IMR-90 (cell line): ENCODE data around the gene APOA4. TPM values are rescaled to one million over a fixed set of nuclear protein-coding genes. Genes with fewer than 3 reads are reported as not detected.

Source experiments
- ATAC-seq: fragments of 200-7000 bp; cut with Tn5 transposase; 2 replicates; pipeline ENCODE4 v1.9.1; 2020; ENCODE audit warnings: low read depth, mild to moderate bottlenecking, moderate library complexity
- BruUV-seq: library from RNA; stranded (reverse); fragments of 400-500 nt; replicated peaks from 2 replicates; lab custom pipeline; 2021; lab: Mats Ljungman, UMichigan
- CTCF ChIA-PET: fragments of 300-600 bp; formaldehyde crosslinking; extraction: SDS; loops from one replicate; lab custom pipeline; 2021; ENCODE audit warnings: antibody characterized with exemption; lab: Yijun Ruan, JAX
- POLR2A ChIA-PET: fragments of 300-600 bp; sonication (Branson Sonifier 250); formaldehyde crosslinking; loops from one replicate; lab custom pipeline; 2022; ENCODE audit warnings: antibody characterized with exemption; ENCODE audit not compliant: unreplicated experiment; lab: Charles Lee
- DNase-seq: peaks from one replicate; pipeline ENCODE4 v3.0.0; 2013
- H2AFZ ChIP-seq: replicated peaks from 2 replicates; pipeline ENCODE3; 2013; ENCODE audit warnings: low read length, mild to moderate bottlenecking; ENCODE audit not compliant: poor library complexity
- H2AK5ac ChIP-seq: 2 replicates; pipeline ENCODE4 v1.6.1; 2013; ENCODE audit warnings: low read depth, low read length, inconsistent platforms
- H2AK9ac ChIP-seq: replicated peaks from 2 replicates; pipeline ENCODE3; 2013; ENCODE audit warnings: mild to moderate bottlenecking, low read depth, low read length, moderate library complexity; ENCODE audit not compliant: poor library complexity
- H2BK120ac ChIP-seq: 2 replicates; pipeline ENCODE4 v1.6.1; 2013; ENCODE audit warnings: low read depth, low read length, inconsistent platforms
- H2BK15ac ChIP-seq: 3 replicates; pipeline ENCODE4 v1.6.1; 2013; ENCODE audit warnings: low read depth, low read length, inconsistent platforms
- H2BK20ac ChIP-seq: 2 replicates; pipeline ENCODE4 v1.6.1; 2013; ENCODE audit warnings: low read depth, mild to moderate bottlenecking, inconsistent platforms, low read length, moderate library complexity
- H2BK5ac ChIP-seq: 2 replicates; pipeline ENCODE4 v1.6.1; 2013; ENCODE audit warnings: mild to moderate bottlenecking, low read depth, low read length, inconsistent platforms; ENCODE audit not compliant: poor library complexity, severe bottlenecking
- H3K14ac ChIP-seq: replicated peaks from 2 replicates; pipeline ENCODE4 v1.6.1; 2013; ENCODE audit warnings: low read depth, low read length, inconsistent platforms
- H3K18ac ChIP-seq: 2 replicates; pipeline ENCODE4 v1.6.1; 2013; ENCODE audit warnings: low read depth, low read length, control low read depth
- H3K23ac ChIP-seq: 2 replicates; pipeline ENCODE4 v1.6.1; 2013; ENCODE audit warnings: low read depth, low read length, inconsistent platforms
- H3K27ac ChIP-seq: 2 replicates; pipeline ENCODE4 v1.5.1; 2013; ENCODE audit warnings: mild to moderate bottlenecking, control low read depth, low read length; ENCODE audit not compliant: insufficient read depth
- H3K27me3 ChIP-seq: 2 replicates; pipeline ENCODE4 v1.6.1; 2013; ENCODE audit warnings: low read length; ENCODE audit not compliant: control insufficient read depth, insufficient read depth
- H3K36me3 ChIP-seq: 2 replicates; pipeline ENCODE4 v1.6.1; 2013; ENCODE audit warnings: low read length, mixed read lengths; ENCODE audit not compliant: control insufficient read depth, insufficient read depth
- H3K4ac ChIP-seq: 2 replicates; pipeline ENCODE4 v1.6.1; 2013; ENCODE audit warnings: low read depth, low read length, inconsistent platforms
- H3K4me1 ChIP-seq: 2 replicates; pipeline ENCODE4 v1.6.1; 2013; ENCODE audit warnings: low read length, mixed read lengths; ENCODE audit not compliant: control insufficient read depth, insufficient read depth
- H3K4me2 ChIP-seq: 2 replicates; pipeline ENCODE4 v1.6.1; 2013; ENCODE audit warnings: low read depth, mild to moderate bottlenecking, control low read depth, low read length, moderate library complexity
- H3K4me3 ChIP-seq: 2 replicates; pipeline ENCODE4 v1.5.1; 2013; ENCODE audit warnings: low read depth, mild to moderate bottlenecking, control low read depth, low read length, moderate library complexity; ENCODE audit not compliant: insufficient read depth
- H3K56ac ChIP-seq: 2 replicates; pipeline ENCODE4 v1.6.1; 2013; ENCODE audit warnings: low read length, inconsistent platforms; ENCODE audit not compliant: insufficient read depth; ENCODE audit errors: extremely low read depth
- H3K79me1 ChIP-seq, 2 experiments: 2 replicates each; pipeline ENCODE4 v1.6.1; 2013; ENCODE audit warnings: low read length in 2 of 2, inconsistent platforms in 1 of 2, low read depth in 1 of 2
- H3K9ac ChIP-seq: 2 replicates; pipeline ENCODE4 v1.6.1; 2013; ENCODE audit warnings: low read depth, low read length, control low read depth
- H3K9me1 ChIP-seq: 2 replicates; pipeline ENCODE4 v1.6.1; 2013; ENCODE audit warnings: low read length, inconsistent platforms; ENCODE audit not compliant: insufficient read depth
- H3K9me3 ChIP-seq: 2 replicates; pipeline ENCODE4 v1.6.1; 2013; ENCODE audit warnings: low read length; ENCODE audit not compliant: control insufficient read depth, insufficient read depth
- H4K20me1 ChIP-seq: 2 replicates; pipeline ENCODE4 v1.6.1; 2013; ENCODE audit warnings: low read length, inconsistent platforms; ENCODE audit not compliant: insufficient read depth
- H4K5ac ChIP-seq: 2 replicates; pipeline ENCODE4 v1.6.1; 2013; ENCODE audit warnings: mild to moderate bottlenecking, low read depth, low read length, control low read depth
- H4K8ac ChIP-seq, 2 experiments: 2 replicates each; pipeline ENCODE4 v1.6.1; 2013; ENCODE audit warnings: low read depth in 2 of 2, low read length in 2 of 2, control low read depth in 1 of 2, inconsistent platforms in 1 of 2
- H4K91ac ChIP-seq: 2 replicates; pipeline ENCODE4 v1.6.1; 2013; ENCODE audit warnings: low read depth, low read length, inconsistent platforms; ENCODE audit not compliant: insufficient read depth
- BHLHE40 ChIP-seq: fragments of 150-350 bp; IDR thresholded peaks from 2 replicates; pipeline ENCODE4 v1.6.1; 2016; ENCODE audit warnings: mild to moderate bottlenecking, low read depth, low read length
- CTCF ChIP-seq: conservative IDR thresholded peaks from 2 replicates; pipeline ENCODE4 v1.5.1; 2012; ENCODE audit warnings: mild to moderate bottlenecking, low read depth, low read length, improper control_type of control experiment
- ELK1 ChIP-seq: fragments of 150-350 bp; IDR thresholded peaks from 2 replicates; pipeline ENCODE4 v1.6.1; 2016; ENCODE audit warnings: low read depth, mild to moderate bottlenecking, low read length, moderate library complexity, borderline replicate concordance
- FOS ChIP-seq: fragments of 150-350 bp; IDR thresholded peaks from 2 replicates; pipeline ENCODE4 v1.6.1; 2016; ENCODE audit warnings: low read depth, low read length
- MXI1 ChIP-seq: IDR thresholded peaks from 2 replicates; pipeline ENCODE4 v1.6.1; 2012; ENCODE audit warnings: low read depth, mild to moderate bottlenecking, low read length, moderate library complexity, borderline replicate concordance
- RAD21 ChIP-seq: IDR thresholded peaks from 2 replicates; pipeline ENCODE4 v1.6.1; 2012; ENCODE audit warnings: low read length, improper control_type of control experiment
- RCOR1 ChIP-seq: IDR thresholded peaks from 2 replicates; pipeline ENCODE4 v1.6.1; 2012; ENCODE audit warnings: mild to moderate bottlenecking, low read length, improper control_type of control experiment; ENCODE audit not compliant: insufficient replicate concordance
- RFX5 ChIP-seq: IDR thresholded peaks from 2 replicates; pipeline ENCODE4 v1.8.0; 2012; ENCODE audit warnings: low read depth, mild to moderate bottlenecking, low read length, moderate library complexity
- SMC3 ChIP-seq: fragments of 150-350 bp; IDR thresholded peaks from 2 replicates; pipeline ENCODE4 v1.6.1; 2016; ENCODE audit warnings: low read depth, mild to moderate bottlenecking, antibody characterized with exemption, low read length, moderate library complexity
- WGBS, 2 experiments: methylation state at CpG; one replicate each; pipeline versions ENCODE4 v1.1.5 to v1.1.7; 2013; ENCODE audit warnings: missing lambda C conversion rate in 2 of 2; ENCODE audit not compliant: insufficient read length in 1 of 2; ENCODE audit errors: extremely low coverage in 2 of 2; 5-methylcytosine and 5-hydroxymethylcytosine counted together
- dilution Hi-C: fragments of 300-500 bp; cut with HindIII; formaldehyde crosslinking; loops from one replicate; pipeline ENCODE4 v1.14.3; 2018; ENCODE audit warnings: low sequenced_read_pairs; ENCODE audit not compliant: unreplicated experiment
- in situ Hi-C: fragments of 300-500 bp; cut with MboI; formaldehyde crosslinking; loops from 3 replicates; pipeline ENCODE4 v1.14.3; 2019; ENCODE audit warnings: low sequenced_read_pairs, inconsistent platforms, mixed read lengths
- intact Hi-C: fragments of 100-400 bp; cut with micrococcal nuclease; formaldehyde crosslinking; loops from 2 replicates; pipeline ENCODE4 v1.10.0; 2022
- polyA plus RNA-seq, 3 experiments: library from polyadenylated mRNA; depleted of rRNA; stranded (reverse); fragments of >200 nt; gene quantifications; 2 replicates each; pipeline ENCODE4 v1.2.3, GENCODE V29; 2012; ENCODE audit warnings: low replicate concordance in 1 of 3
- total RNA-seq: library from RNA; depleted of rRNA; stranded (reverse); fragments of >200 nt; gene quantifications from 2 replicates; pipeline ENCODE4 v1.2.3, GENCODE V29; 2012

APOA4 gene
- total and polyA plus RNA-seq, 2 of the 4 experiments (the other 2 are of a cell fraction) = not detected

GRCh38 chr11:116840224-116840745, 17.2 kb upstream of the APOA4 start:
- H3K56ac ChIP-seq = no peak overlapping the region
- H2BK5ac ChIP-seq = no peak overlapping the region
- H4K91ac ChIP-seq = no peak overlapping the region
- WGBS, 2 experiments = no CpG with 5 or more reads among the region's 6 CpGs
- peaks cover 2% of the 10 kb centered on the region; the same call in 1 of the 2 replicates for H3K4me1 ChIP-seq
- no peak overlapping the region for H2AK5ac ChIP-seq
- no peak overlapping the region for H3K9ac ChIP-seq
- no peak overlapping the region for H3K4ac ChIP-seq
- H2AFZ ChIP-seq = no peak overlapping the region
- H2BK20ac ChIP-seq = no peak overlapping the region
- H3K27ac ChIP-seq = no peak overlapping the region
- in situ Hi-C loops = no loop called here
- intact Hi-C loops = no loop called here
- no peaks in the 10 kb centered on the region for H4K20me1 ChIP-seq
- ChIA-PET CTCF (interaction anchor here (0.6 to 1.0 kb wide), 4 partner anchors 12 to 266 kb away, joined by 3 to 6 read pairs (median 4); no protein-coding TSS in a partner anchor), POLR2A (no interaction called here)
- no peak overlapping the region for H3K18ac ChIP-seq
- H3K27me3 ChIP-seq = no peaks in the 10 kb centered on the region
- no peak overlapping the region for H3K23ac ChIP-seq
- no peak overlapping the region for H3K14ac ChIP-seq
- TF ChIP-seq ELK1 = no peak
- no peak for TF ChIP-seq RFX5
- TF ChIP-seq SMC3 = no peak
- TF ChIP-seq FOS = no peak
- TF ChIP-seq MXI1 = no peak
- TF ChIP-seq RCOR1 = no peak
- TF ChIP-seq BHLHE40 = no peak
- TF ChIP-seq RAD21 = no peak
- no peak; the same call in 1 of the 2 replicates for TF ChIP-seq CTCF
- no peak overlapping the region for H3K4me2 ChIP-seq
- H3K36me3 ChIP-seq = peaks cover 11% of the 10 kb centered on the region
- H4K8ac ChIP-seq = no peak overlapping the region
- no TSS peak for BruUV-seq
- no peak overlapping the region for H2BK120ac ChIP-seq
- no peaks in the 10 kb centered on the region for H3K9me3 ChIP-seq
- no peak overlapping the region for H2BK15ac ChIP-seq
- no peaks in the 10 kb centered on the region for H3K79me1 ChIP-seq
- no peak overlapping the region for H2AK9ac ChIP-seq
- H4K5ac ChIP-seq = no peak overlapping the region
- 0 out of 2 replicates have a peak, but pooled peaks have one; percentile 12 for ATAC-seq
- dilution Hi-C loops = no loop called here
- peak; percentile 36 for DNase-seq
- no peak overlapping the region for H3K4me3 ChIP-seq
- no peaks in the 10 kb centered on the region; the same call in 1 of the 2 replicates for H3K9me1 ChIP-seq
